GM12873 (cell line): Measurements from ENCODE around the gene CST6.

Experiments
- CTCF ChIP-seq: IDR thresholded peaks from 2 replicates; pipeline ENCODE4 v1.5.1; 2012; ENCODE audit warnings: low read depth, mild to moderate bottlenecking, moderate library complexity, low read length, control low read depth; ENCODE audit not compliant: insufficient read depth; ENCODE audit errors: missing control alignments

CST6 gene, protein sequence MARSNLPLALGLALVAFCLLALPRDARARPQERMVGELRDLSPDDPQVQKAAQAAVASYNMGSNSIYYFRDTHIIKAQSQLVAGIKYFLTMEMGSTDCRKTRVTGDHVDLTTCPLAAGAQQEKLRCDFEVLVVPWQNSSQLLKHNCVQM

DNA sequence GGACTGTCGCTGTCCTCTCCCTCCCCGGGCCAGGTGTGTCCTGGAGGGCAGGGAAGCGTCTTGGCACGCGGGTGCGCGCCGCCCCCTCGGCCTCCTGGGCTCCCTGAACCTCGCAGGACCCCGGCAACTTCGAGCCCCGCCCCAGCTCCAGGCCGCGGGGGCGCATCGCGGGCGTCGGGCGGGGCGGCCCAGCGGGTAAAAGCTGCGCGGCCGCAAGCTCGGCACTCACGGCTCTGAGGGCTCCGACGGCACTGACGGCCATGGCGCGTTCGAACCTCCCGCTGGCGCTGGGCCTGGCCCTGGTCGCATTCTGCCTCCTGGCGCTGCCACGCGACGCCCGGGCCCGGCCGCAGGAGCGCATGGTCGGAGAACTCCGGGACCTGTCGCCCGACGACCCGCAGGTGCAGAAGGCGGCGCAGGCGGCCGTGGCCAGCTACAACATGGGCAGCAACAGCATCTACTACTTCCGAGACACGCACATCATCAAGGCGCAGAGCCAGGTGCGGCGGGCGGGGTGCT is at the start of gene CST6:
CST6 (plus strand) TSS at position 224 of the 519 bp plus-strand sequence; CDS start at position 261, 37 bp downstream.
- TF ChIP-seq CTCF, result no peak

DNA sequence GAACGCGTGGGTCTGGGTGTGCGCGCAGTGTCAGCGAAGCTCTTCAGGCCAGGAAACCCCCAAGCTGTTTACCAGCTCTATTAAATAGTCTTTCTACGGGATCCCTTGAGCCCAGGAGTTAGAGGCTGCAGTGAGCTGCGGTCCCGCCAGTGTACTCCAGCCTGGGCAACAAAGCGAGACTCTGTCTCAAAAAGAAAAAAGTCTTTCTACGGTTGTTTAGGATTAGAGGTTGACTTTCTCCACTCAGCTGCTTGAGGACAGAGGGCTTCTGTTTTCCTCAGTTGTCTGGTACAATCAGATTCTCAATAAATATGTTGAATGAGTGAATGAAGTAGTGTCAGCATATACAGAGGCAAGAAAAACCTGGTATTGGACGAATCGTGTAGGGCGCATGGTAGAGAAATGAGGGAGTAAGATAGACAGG is 49.7 kb upstream of the CST6 start:
- TF ChIP-seq CTCF, result no peak

GRCh38 chr11:65964906-65965305 is 46.9 kb upstream of the CST6 start:
- TF ChIP-seq CTCF, result no peak

DNA sequence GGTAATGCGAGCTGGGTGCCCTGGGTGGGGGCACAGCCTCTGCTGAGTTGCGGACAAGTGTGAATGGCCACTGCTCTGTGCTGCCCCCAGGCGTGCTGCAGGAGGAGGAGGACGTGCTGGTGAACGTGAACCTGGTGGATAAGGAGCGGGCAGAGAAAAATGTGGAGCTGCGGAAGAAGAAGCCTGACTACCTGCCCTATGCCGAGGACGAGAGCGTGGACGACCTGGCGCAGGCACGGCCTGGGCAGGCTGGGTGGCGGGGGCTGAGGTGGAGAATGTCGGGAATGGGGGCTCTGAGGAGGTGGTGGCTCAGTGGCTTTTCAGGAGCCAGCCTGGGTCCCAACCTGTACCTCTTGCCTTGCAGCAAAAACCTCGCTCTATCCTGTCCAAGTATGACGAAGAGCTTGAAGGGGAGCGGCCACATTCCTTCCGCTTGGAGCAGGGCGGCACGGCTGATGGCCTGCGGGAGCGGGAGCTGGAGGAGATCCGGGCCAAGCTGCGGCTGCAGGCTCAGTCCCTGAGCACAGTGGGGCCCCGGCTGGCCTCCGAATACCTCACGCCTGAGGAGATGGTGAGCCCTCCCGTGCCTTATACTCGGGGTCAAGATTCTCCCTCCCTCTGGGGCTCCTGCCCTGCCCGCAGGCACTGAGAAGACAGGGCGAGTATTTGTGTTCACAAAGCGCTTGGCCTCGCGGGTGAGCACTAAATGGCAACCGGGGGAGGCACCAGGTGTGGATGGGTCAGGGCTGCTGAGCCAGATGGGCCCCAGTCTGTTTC is 45.6 kb upstream of the CST6 start:
- no peak for TF ChIP-seq CTCF

- TF ChIP-seq CTCF, result no peak
These were observed 44.4 kb upstream of the CST6 start for GRCh38 chr11:65967329-65967934.

DNA sequence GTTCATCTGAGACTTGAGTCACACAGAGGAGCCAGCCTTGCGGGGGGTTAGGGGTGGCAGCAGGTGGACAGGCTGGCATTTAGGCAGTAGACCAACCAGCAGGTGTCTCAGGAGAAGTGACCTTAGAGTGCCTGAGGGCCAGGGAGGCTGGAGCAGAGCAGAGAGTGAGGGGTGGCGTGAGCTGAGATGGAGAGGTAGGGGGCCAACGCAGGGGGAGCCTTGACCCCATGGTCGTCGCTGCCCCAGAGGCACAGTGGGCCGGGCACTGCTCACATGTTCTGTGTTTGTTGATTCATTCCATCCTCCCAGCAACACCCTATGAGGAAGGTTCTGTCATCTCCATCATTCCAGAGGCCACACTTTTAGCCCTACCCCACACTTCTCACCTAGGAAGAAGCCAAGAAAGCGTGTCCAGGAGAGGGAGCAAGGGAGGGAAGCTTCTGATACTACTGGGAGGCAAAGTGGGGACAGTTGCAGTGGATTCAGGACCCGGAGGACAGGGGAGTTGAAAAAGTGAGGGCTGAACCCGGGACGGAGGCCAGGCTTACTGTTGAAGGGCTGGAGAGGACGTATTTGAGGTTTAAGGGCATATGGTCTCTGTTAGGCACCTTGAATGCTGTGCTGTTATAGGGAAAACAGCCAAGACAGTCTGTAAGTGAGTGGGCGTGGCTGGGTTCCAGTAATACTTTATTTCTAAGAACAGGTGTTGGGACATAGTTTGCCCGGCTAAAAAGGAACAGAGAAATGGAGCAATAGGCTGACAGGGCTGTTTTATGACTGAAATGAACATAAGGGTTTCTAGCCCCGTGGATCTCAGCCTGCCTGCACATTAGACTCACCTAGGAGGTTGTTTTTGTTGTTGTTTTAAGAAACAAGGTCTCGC is 43.0 kb upstream of the CST6 start:
- TF ChIP-seq CTCF, result no peak
